ENCODE data around the gene SIVA1.

- no peak for TF ChIP-seq CTCF (IDR thresholded peaks at IDR 0.05)
- TF ChIP-seq POLR2AphosphoS5 (IDR thresholded peaks at IDR 0.05) = no peak
Observed at GRCh38 chr14:104793703-104793959, 40.7 kb downstream of the SIVA1 start.

All from transverse colon (tissue), 4 donors.